Caki2 (cell line): ENCODE results near the gene ZFHX3. TPM values are rescaled to one million over a fixed set of nuclear protein-coding genes. Genes with fewer than 3 reads are reported as not detected.
A peak's percentile ranks its signal among the peaks of the same experiment; 100 is the strongest.

Experiments
- DNase-seq: peaks from one replicate; pipeline ENCODE4 v3.0.0-alpha.2; 2015; ENCODE audit warnings: low read depth
- in situ Hi-C: cut with HindIII; loops from 2 replicates; pipeline ENCODE4 v1.10.0; 2016; ENCODE audit warnings: low sequenced_read_pairs, low pct_unique_long_range_greater_than_20kb, mixed read lengths
- total RNA-seq: library from RNA; depleted of rRNA; stranded (reverse); fragments of >200 nt; shearing (Covaris generic); gene quantifications from 2 replicates; pipeline ENCODE4 v1.2.3, GENCODE V29; 2014; ENCODE audit warnings: low replicate concordance

ZFHX3 gene
- total RNA-seq, 1 experiment from 2014 or later, result 1.6 TPM

- in situ Hi-C loops, result no loop called here
- no peak for DNase-seq
Measured at GRCh38 chr16:72936408-72936807, 111.5 kb downstream of the ZFHX3 start.

- in situ Hi-C loops, result no loop called here
- DNase-seq, result no peak
Measured at GRCh38 chr16:72935896-72936295, 112.0 kb downstream of the ZFHX3 start.

- no peak for DNase-seq
- in situ Hi-C loops, result no loop called here
Measured at GRCh38 chr16:72934636-72935403, 113.1 kb downstream of the ZFHX3 start.

- DNase-seq, result no peak
Measured at GRCh38 chr16:72932677-72933335, 115.1 kb downstream of the ZFHX3 start.

GRCh38 chr16:72932050-72932449 is 115.9 kb downstream of the ZFHX3 start:
- DNase-seq, result no peak
- in situ Hi-C loops, result no loop called here

More at GRCh38 chr16:72932677-72933335, 115.1 kb downstream of the ZFHX3 start:
- in situ Hi-C loops, result no loop called here

- in situ Hi-C loops, result no loop called here
- DNase-seq, result no peak
Measured at GRCh38 chr16:72930396-72930795, 117.5 kb downstream of the ZFHX3 start.

GRCh38 chr16:72928090-72928981 is 119.6 kb downstream of the ZFHX3 start:
- in situ Hi-C loops, result no loop called here
- no peak for DNase-seq

GRCh38 chr16:72927199-72928089 is 120.5 kb downstream of the ZFHX3 start:
- peak; percentile 33 for DNase-seq
- in situ Hi-C loops, result no loop called here

- DNase-seq, result no peak
- in situ Hi-C loops, result no loop called here
Measured at GRCh38 chr16:72926177-72927070, 121.5 kb downstream of the ZFHX3 start.

- DNase-seq, result no peak
- in situ Hi-C loops, result no loop called here
Measured at GRCh38 chr16:72925631-72925979, 122.3 kb downstream of the ZFHX3 start.

- no peak for DNase-seq
- in situ Hi-C loops, result no loop called here
Measured at GRCh38 chr16:72924927-72925630, 122.8 kb downstream of the ZFHX3 start.

- in situ Hi-C loops, result no loop called here
- DNase-seq, result no peak
Measured at GRCh38 chr16:72924537-72924926, 123.4 kb downstream of the ZFHX3 start.

GRCh38 chr16:72923757-72924156 is 124.2 kb downstream of the ZFHX3 start:
- in situ Hi-C loops, result no loop called here
- DNase-seq, result no peak

GRCh38 chr16:72922714-72923113 is 125.2 kb downstream of the ZFHX3 start:
- no peak for DNase-seq
- in situ Hi-C loops, result no loop called here

- in situ Hi-C loops, result no loop called here
- no peak for DNase-seq
Measured at GRCh38 chr16:72921620-72922019, 126.3 kb downstream of the ZFHX3 start.

GRCh38 chr16:72921106-72921505 is 126.8 kb downstream of the ZFHX3 start:
- in situ Hi-C loops, result no loop called here
- DNase-seq, result no peak

GRCh38 chr16:72917051-72917450 is 130.9 kb downstream of the ZFHX3 start:
- no peak for DNase-seq
- in situ Hi-C loops, result no loop called here
